Measurements from ENCODE around the gene COL5A1. TPM values are rescaled to one million over a fixed set of nuclear protein-coding genes. Genes with fewer than 3 reads are reported as not detected.
"Not testable (repeated sequence)": the region's sequence is repeated elsewhere in the genome, so short reads cannot be mapped to it uniquely, and the experiment has no call there.

The COL5A1 gene
- total RNA-seq, 1 donor from 2014 or later = 4.5 TPM

DNA sequence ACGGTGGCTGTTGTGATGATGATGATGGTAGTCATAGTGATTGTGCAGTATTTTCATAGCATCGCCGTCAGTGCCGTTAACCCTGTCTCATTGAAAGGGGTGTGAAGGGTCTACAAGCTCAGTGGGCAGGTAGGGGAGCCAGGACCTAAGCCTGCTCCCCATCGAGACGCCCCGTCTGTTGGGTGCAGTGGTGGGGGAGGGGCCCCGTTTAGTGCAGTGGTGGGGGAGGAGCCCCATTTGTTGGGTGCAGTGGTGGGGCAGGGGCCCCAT, 68.6 kb downstream of the COL5A1 start:
- DNase-seq = no peak

DNA sequence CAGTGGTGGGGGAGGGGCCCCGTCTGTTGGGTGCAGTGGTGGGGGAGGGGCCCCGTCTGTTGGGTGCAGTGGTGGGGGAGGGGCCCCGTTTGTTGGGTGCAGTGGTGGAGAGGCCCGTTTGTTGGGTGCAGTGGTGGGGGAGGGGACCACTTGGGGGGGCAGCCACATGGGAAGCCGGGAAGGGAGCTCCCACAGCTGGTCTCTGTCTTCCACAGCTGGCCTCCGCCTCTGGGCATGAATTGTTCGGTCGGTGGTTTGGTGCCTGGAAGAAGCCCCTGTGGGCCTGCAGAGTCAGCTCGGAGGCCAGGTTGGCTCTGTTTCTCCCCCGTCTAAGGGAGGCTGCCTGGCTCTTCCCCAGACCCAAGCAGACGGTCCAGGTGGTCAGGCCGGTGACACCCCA, 69.3 kb downstream of the COL5A1 start:
- no peak for DNase-seq

- no peak for DNase-seq
Measured at GRCh38 chr9:134712243-134712642, 70.6 kb downstream of the COL5A1 start.

DNA sequence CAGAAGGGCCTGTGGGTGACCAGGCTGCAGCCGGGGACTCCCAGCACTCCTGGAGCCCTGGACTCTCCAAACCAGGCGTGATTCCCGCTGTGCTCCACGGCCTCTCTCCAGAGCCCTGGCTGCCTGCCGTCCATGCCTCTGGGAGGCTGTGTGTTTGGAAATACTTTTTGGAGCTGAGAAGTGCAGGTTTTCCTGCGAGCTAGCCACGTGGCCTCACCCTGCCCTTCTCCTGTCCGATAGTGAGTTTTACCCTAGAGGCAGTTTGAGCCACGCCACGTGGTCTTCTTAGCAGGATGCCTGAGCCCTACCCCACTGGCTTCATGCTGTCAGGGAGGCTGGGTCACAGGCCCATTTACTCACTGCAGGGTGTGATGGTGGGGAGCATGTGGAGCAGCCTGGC, 71.3 kb downstream of the COL5A1 start:
- no peak for DNase-seq

DNA sequence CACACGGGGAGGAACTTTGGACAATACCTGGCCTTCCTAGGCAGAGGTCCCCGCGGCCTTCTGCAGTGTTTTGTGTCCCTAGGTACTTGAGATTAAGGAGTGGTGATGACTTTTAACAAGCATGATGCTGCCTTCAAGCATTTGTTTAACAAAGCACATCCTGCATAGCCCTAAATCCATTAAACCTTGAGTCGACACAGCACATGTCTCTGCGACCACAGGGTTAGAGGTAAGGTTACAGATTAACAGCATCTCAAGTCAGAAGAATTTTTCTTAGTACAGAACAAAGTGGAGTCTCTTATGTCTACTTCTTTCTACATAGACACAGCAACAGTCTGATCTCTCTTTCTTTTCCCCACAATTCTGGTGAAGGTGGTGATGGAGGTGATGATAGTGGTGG, 73.9 kb downstream of the COL5A1 start:
- DNase-seq = not testable (repeated sequence)

GRCh38 chr9:134716067-134716466, 74.5 kb downstream of the COL5A1 start:
- DNase-seq = no peak

DNA sequence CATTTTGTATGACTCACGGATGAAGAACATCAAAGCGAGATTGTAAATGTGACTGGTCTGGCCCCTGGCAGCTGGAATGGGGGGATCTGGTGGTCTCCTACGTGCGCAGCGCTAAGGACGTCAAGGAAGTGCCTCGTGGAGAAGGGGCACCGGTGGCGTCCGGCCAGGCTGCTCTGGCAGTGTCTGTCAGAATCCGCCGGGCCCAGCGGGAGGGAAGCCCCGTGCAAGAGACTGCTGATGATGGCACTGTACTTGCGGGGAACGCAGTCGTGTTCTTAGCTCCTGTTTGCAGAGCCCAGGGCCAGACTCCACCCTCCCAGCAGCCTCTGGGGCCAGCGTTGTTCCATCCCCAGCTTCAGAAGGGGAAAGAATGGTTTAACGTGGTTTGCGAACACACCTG, 75.5 kb downstream of the COL5A1 start:
- DNase-seq = no peak

- DNase-seq = no peak
Measured at GRCh38 chr9:134717924-134718645, 76.5 kb downstream of the COL5A1 start.

DNA sequence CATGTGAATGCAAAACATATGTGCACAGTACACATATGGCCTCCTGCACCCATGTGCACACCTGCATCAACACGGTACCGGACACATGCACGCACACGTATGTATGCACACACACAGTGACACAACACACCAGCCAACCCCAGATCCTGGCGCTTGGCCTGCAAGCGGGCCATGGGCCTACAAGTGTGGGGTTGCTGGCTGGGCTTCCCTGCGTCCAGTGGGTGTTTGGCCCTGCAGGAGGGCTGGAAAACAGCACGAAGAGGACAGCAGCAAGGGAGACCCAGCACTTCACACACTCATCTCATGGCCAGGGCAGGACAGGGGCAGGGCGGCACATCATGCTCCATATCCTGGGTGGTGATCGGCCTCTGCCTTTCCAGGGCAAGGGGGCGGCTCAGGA, 77.7 kb downstream of the COL5A1 start:
- no peak for DNase-seq

DNA sequence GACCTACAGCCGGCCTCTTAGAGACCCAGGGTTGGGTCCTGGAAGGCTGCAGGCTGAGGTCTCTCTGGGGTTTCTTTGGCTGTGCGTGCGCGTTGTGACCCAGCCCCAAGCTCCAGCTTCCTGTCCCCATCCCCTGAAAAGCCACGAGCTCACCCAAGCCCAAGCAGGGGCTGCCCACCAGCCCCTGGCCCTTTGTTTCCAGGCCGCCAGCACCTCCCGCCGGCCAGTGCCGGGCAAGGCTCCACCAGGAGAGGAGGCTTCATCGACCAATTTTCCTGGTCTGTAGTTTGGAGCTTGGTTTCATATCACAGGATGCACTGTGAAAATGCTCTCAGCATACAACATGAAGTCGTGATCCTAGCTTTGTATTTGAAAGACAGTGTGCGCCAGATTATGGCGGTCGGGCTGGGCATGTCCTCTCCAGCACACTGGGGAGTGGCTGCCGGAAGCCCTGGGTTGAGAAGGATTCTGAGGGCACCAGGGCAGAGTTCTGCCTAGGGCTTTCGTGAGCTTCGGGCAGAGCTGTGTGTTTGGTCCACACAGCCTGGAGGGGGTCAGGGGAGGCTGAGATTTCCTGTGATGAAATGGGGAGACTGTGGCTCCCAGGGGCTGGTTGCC, 78.6 kb downstream of the COL5A1 start:
- no peak for DNase-seq

GRCh38 chr9:134720796-134721195, 79.2 kb downstream of the COL5A1 start:
- DNase-seq = no peak

DNA sequence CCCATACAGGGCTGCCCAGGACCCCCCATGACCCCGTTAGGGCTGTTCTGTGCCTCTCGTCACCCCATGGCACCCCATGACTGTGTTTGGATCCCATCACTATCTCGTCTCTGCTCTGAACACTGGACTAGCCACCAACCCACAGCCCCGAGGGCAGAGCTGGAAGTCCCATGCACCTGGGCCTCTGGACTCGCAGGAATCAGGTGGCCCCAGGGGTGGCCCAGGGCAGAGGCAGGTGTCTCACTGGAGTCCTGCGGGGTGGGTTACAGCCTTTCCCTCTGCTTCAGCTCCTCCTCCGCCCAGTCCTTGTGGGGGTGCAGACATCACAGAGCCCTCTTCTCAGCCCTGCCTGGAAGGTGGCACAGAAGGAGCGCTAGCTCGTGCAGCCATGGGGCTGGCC, 79.7 kb downstream of the COL5A1 start:
- no peak for DNase-seq

DNA sequence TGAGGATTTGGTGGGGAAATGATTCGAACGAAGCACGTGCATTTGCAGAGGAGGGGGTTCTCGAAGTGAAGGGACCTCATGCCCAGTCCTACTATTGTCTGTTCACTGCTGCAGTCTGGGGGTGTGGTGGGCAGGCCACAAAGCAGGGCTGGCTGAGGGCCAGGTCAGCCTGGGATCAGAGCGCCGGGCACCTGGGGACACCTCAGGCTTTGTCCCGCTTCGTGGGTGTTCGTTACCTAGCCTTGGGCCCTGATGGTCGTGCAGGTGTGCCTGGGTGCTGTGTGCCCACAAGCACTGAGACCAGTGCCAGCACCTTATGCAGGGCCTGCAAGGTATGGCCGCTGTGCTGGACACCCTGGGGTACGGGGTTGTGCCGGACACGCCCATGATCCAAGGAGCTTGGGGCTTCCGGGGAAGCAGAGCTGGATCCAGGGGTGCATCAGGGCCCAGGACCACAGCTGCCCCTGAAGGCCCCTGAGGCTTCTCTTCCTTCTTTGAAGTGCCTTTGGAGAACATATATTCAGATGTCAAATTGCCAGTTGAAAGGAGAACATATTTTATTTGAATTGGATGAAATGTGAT, 80.6 kb downstream of the COL5A1 start:
- DNase-seq = no peak

- DNase-seq = no peak
Measured at GRCh38 chr9:134723037-134723436, 81.4 kb downstream of the COL5A1 start.

DNA sequence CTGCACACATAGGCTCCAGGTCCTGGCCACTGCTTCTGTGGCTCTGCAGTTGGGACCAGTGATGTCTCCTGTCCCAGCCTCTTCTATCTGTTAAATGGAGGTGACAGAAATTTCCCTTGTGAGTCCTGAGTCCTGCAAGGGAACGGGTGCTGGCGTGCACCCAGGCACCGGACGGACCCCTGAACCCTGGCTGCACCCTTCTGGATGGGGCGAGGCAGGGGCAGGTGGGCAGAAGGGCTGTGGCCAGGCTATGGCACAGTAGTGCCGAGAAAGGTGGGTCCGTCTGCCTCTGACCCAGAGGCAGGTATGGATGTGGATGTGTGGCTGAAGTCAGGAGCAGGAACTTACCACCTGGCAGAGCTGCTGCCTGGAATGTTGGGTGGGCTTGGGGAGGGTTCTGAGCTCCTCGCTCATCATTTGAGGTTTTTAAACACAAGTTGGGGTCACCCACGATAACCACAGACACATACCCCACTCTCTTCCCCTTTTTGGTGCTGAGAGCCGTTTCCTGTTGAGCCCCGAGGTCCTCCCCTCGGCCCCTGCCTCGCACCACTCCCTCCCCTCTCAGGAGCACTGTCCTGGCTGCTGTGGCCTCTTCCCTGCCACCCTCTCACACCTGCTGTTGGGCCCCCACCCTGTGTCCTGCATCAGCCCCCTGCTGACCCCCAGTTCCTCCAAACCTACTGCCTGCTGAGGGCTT, 82.0 kb downstream of the COL5A1 start:
- DNase-seq = no peak

- DNase-seq = no peak
Measured at GRCh38 chr9:134724202-134724911, 82.8 kb downstream of the COL5A1 start.

- no peak for DNase-seq
Measured at GRCh38 chr9:134724912-134725604, 83.5 kb downstream of the COL5A1 start.

- no peak for DNase-seq
Measured at GRCh38 chr9:134725605-134725940, 84.0 kb downstream of the COL5A1 start.

DNA sequence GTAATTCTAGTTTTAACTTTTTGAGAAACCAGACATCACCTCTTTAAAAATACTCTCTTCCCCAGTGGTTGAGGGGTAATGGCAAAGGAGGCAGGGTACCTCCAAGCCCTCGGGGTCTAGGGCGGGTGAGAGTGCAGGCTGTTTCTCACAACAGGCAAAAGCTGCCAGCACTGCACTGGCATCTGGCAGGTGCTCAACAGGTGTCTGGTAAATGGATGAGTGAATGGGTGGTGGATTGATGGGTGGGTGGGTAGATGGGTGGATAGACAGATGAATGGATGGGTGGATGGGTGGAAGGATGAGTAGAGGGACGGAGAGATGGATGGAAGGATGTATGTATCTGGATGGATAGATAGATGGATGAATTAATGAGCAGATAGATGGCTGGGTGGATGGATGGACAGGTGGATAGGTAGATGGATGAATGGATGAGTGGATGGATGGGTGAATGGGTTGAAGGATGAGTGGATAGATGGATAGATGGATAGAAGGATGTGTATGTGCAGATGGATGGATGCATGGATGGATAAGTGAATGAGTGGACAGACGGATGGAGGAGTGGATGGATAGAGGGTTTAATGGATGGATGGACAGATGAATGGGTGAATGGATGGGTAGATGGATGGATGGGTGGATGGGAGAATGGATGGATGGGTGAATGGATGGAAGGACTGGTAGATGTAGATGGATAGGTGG, 84.6 kb downstream of the COL5A1 start:
- DNase-seq = no peak

- DNase-seq = no peak
Measured at GRCh38 chr9:134726722-134727034, 85.1 kb downstream of the COL5A1 start.

DNA sequence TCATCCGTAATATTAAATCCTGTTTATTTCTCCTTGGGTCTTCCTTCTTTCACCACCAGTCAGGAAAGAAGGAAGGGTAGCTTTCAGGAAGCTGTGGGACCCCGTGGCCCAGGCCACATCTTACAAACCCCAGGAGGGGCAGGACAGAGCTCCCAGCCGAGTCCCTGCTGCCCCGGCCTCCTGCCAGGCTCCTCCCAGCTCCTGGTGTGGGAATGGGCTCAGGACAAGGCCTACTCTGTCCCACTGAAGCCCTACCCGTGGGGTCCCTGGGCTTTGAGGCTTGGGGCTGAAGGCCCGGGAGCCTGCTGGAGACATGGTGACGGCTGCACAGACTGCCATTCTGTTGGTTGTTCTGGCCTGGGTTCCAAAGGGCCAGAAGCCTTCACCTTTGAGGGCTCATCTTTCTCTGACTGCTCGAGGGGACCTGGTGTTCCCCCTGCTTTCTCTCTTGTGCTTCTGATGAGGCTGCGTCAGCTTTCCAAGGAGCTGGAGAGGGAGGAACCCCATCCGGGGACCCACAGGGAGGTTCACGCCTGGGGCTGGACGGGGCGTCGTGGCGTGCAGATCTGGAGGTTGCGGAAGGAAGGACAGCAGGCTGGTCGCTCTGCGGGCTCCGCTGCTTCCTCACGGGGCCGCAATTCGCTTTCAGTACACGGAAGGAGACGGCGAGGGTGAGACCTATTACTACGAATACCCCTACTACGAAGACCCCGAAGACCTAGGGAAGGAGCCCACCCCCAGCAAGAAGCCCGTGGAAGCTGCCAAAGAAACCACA, 86.6 kb downstream of the COL5A1 start:
- no peak for DNase-seq
